ENCODE results near the gene SCARB1.

DNA sequence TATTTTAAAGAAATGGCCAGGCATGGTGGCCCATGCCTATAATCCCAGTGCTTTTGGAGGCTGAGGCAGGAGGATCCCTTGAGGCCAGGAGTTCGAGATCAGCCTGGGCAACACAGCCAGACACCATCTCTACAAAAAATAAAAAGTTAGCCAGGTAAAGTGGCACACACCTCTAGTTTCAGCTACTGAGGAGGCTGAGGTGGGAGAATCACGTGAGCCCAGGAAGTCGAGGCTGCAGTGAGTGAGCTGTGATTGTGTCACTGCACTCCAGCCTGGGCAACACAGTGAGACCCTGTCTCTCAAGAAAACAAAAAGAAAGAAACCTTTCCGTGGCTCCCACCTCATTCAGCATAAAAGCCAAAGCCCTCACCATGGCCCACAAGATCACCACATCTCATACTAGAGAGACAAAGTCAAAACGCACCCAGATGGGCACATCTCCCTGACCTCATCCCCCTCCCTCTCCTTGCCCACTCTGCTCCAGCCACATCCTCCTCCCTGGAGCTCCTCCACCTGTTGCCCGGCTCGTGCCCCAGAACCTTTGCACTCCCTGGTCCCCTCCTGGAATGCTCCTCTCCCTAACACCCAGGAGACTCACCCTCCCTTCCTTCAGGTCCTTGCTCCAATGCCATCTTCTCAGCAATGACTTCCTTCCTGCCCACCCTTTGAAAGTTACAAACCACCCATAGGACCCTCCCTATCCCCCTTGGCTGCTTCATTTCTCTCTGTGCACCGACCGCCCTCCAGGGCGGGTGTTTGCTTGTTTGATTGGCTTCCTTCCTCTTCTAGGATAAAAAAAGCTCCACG lies 4.8 kb upstream of the SCARB1 start:
- TF ChIP-seq, protein P1, sequence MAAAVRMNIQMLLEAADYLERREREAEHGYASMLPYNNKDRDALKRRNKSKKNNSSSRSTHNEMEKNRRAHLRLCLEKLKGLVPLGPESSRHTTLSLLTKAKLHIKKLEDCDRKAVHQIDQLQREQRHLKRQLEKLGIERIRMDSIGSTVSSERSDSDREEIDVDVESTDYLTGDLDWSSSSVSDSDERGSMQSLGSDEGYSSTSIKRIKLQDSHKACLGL (CRISPR knock-in tag; IDR thresholded peaks at IDR 0.05; ENCODE audit: borderline replicate concordance, poor library complexity, severe bottlenecking): no peak
- TF ChIP-seq, protein P2, sequence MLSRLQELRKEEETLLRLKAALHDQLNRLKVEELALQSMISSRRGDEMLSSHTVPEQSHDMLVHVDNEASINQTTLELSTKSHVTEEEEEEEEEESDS (CRISPR knock-in tag; IDR thresholded peaks at IDR 0.05): no peak
- TF ChIP-seq RCOR1 (IDR thresholded peaks at IDR 0.05; ENCODE audit: borderline replicate concordance in 1 of 2, low read depth in 2 of 2, low read length in 2 of 2) (no peak), BRCA1 (IDR thresholded peaks at IDR 0.05) (no peak), BRCA1 (CRISPR knock-in tag; IDR thresholded peaks at IDR 0.05) (no peak)
